Vein endothelial cell (primary cell): Measurements from ENCODE around the gene FGR. TPM values are rescaled to one million over a fixed set of nuclear protein-coding genes. Genes with fewer than 3 reads are reported as not detected.

Source experiments
- small RNA-seq: library from RNA; depleted of rRNA; stranded (forward); fragments of <200 nt; gene quantifications from one replicate; pipeline ENCODE3, GENCODE V24; 2012
- total RNA-seq: library from RNA; depleted of rRNA; stranded (reverse); fragments of >200 nt; gene quantifications from 2 replicates; pipeline ENCODE4 v1.2.3, GENCODE V29; 2012

FGR gene
- under 0.01 and 0.19 TPM in 2 replicates for total RNA-seq

DNA sequence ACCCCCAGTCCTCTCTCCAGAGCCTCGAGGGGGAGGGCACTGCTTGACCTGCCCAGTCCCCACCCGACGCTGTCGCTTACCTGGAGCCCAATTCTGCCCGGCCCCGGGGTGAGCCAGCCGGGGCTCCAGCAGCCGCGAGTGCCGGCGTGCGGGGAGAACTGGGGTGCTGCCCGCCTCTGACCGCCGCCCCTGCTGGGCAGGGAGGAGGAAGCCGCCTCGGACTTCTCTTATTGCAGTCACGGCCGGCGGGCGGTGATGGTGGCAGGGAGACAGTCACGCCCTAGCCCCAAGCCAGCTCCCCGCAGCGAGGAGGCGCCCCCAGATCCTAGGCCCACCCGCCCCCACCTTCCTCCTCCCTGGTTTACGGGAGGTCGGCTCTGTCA, at the start of gene FGR:
Gene FGR, minus strand, starts transcription at position 201 of the 383 bp plus-strand sequence. CDS start 11,269 bp downstream, outside the sequence.

DNA sequence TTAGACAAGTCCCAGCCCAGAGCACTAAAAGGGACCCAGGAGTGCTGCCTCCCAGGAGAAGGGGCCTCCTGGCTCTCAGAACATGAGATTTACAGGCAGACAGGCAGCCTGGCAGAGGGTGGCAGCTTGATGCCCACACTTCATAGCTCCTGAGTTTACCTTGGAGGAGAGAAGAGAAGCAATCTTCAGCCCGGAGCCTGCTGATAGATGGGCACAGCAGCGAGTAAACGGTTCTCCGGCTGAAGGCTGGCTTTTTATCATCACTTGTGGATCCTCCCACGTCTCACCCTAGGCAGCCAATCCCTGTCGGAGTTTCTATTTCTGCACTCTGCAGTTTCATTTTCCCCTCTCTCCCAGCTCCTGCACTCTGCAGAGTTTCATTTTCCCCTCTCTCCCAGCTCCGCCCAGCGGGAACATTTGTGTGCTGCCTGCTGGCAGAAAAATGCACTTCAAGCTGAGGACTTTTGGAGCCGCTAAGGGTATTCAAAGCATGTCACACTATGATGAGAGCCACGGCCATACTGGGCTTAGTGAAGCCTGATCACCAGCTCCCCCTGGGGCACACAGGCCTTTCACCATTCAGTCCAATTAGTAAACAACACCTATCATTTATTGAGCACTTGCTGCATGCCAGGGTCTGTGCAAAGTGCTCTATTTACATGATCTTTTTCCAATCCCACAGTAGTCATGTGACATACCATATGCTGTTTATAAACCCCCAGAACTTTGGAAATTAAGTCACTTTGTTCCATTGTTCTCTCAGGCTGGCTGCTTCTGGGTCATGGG, 37.2 kb upstream of the FGR start, which contains the start of gene IFI6:
Gene IFI6, minus strand, starts transcription at position 229 of the 786 bp plus-strand sequence. CDS start 2,878 bp downstream, outside the sequence.

DNA sequence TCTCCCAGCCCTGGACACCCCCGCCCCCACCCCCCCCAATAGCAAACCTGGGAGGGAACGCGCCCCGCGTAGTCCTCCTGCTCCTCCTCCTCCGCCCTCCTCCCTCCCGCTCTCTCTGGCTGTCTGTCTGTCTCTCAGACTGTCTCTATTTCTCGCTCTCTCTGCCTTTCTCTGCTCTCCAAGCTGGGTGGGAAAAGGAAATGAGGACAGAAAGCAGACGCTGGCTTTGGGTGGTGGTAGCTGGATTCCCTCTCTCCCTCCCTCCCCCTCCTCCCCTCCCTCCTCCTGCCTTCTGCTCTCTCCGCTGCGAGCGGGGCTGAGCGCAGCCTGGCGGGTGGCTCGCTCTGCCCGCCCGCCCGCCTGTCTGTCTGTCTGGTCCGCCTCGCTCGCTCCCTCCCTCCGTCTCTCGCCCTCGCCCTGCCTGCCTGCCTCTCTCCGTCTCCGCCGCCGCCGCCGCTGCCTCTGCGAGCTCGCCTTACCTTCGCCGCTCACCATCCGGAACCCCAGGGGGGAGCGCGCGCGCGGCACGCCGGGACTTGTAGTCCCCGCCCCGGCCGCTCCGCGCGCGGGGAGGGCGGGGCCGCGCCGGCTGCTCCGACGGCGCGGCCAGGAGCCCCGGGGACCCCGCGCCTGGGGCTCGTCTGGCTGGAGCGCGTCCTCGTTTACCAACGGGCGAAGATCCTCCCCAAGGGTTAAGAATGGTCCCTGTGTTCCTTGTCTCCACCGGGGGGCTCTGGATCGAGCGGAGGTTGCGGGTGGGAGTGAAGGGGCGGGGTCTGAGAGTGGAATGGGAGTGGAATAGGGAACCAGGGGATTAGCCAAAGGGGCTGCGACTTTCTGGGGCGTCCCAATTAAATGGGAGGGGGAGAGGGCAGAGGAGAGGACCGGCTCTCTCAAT, 31.1 kb downstream of the FGR start, which contains the start of gene AHDC1:
Gene AHDC1, minus strand, starts transcription at position 464 of the 898 bp plus-strand sequence. CDS start 52,029 bp downstream, outside the sequence.

Small RNA genes within 50 kb of the gene (small RNA-seq; reads per million reads assigned to genes)
- not detected for gene AL031729.1
- gene RNU6-949P, result not detected

Other genes starting within 250 kb of the FGR start
- gene GPR3, start 242.6 kb downstream of the FGR start, total RNA-seq, result 0.98 and 2.6 TPM in 2 replicates
- 57.8 and 64.7 TPM in 2 replicates for gene WASF2, start 145.0 kb downstream of the FGR start, total RNA-seq
- gene AHDC1, start 31.0 kb downstream of the FGR start, total RNA-seq, result 14.4 and 18.9 TPM in 2 replicates
- 13.7 and 20.3 TPM in 2 replicates for gene IFI6, start 37.0 kb upstream of the FGR start, total RNA-seq
- 6.9 and 11.8 TPM in 2 replicates for gene FAM76A, start 90.8 kb upstream of the FGR start, total RNA-seq
- 109 and 125 TPM in 2 replicates for gene STX12, start 138.0 kb upstream of the FGR start, total RNA-seq
- gene PPP1R8, start 195.6 kb upstream of the FGR start, total RNA-seq, result 44.4 and 54.3 TPM in 2 replicates
- 9.8 and 12.2 TPM in 2 replicates for gene THEMIS2, start 237.4 kb upstream of the FGR start, total RNA-seq